Activated CD8-positive, alpha-beta memory T cell treated with anti-CD3 and anti-CD28 coated beads for 24 hours (primary cell): ENCODE measurements around the gene CDH22.

ENCODE experiments used
- DNase-seq: peaks from one replicate; pipeline ENCODE4 v3.0.0-alpha.2; 2020

Gene CDH22, protein sequence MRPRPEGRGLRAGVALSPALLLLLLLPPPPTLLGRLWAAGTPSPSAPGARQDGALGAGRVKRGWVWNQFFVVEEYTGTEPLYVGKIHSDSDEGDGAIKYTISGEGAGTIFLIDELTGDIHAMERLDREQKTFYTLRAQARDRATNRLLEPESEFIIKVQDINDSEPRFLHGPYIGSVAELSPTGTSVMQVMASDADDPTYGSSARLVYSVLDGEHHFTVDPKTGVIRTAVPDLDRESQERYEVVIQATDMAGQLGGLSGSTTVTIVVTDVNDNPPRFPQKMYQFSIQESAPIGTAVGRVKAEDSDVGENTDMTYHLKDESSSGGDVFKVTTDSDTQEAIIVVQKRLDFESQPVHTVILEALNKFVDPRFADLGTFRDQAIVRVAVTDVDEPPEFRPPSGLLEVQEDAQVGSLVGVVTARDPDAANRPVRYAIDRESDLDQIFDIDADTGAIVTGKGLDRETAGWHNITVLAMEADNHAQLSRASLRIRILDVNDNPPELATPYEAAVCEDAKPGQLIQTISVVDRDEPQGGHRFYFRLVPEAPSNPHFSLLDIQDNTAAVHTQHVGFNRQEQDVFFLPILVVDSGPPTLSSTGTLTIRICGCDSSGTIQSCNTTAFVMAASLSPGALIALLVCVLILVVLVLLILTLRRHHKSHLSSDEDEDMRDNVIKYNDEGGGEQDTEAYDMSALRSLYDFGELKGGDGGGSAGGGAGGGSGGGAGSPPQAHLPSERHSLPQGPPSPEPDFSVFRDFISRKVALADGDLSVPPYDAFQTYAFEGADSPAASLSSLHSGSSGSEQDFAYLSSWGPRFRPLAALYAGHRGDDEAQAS

DNA sequence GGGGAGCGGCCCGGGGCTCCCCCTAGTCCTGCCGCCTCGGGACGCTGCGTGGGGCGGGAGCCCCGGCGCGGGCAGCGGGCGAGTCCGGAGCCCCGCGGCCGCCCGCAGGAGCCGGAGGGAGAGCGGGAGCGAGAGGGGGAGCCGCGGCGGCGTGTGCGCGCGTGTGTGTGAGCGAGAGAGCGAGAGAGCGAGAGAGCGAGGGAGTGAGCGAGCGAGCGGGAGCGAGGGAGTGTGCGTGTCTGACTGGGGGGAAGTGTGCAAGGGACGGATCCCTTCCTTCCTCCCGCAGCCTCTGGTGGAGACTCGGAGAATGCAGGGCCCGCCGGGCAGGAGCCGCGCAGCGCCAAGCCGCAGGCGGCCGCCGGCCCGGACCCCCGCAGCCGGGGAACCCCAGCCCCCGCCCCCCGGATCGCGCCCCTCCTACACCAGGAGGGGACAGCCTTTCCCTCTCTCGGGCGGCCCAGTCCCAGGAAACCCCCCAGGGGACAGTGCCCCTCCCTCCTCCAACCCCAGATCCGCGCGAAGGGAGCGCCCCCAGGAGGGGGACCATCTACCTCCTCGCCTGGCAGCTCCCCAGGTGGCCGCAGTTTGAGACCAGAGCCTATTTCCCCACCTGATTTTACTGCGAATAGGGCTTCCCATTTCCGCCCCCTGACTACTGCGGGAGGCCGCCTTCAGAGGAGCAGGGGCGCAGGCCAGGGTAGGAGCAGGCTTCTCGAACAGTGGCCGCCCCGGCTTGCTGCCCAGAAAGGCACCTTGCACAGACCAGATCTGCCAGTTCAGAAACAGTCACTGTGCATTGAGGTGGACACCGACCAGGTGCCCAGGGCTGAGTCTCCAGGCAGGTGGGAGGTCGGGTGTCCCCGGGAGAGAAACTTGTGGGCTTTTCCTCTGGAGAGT, at the start of gene CDH22:
Gene CDH22 (minus strand): TSS at position 241 of the 900 bp plus-strand sequence. CDS start 57,204 bp downstream, outside the sequence.
- DNase-seq, result peak; percentile 67

DNA sequence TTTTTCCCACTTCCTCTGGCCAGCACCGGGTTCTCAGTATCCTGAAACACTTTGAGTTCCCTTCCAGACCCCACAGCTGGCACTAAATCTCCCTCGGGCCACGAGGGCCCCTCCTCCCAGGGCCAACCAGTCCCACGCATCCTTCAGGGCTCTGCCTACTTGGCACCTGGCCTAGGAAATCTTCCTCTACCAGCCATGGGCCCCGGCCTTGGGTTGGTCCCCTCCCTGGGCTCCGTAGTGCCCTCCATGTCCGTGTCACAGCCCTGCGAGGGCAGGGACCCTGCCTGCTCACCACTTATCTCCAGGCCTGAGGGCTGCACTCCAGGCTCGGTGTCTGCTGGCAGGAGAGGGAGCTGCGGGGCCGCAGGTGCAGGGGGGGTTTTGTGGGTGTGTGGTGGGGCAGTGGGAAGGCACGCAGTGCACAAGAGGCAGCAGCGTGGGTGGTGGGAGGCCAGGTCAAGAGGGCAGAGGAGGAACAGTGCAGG, 48.8 kb upstream of the CDH22 start:
- no peak for DNase-seq

- no peak for DNase-seq
Observed at GRCh38 chr20:46356195-46357029, 48.1 kb upstream of the CDH22 start.

DNA sequence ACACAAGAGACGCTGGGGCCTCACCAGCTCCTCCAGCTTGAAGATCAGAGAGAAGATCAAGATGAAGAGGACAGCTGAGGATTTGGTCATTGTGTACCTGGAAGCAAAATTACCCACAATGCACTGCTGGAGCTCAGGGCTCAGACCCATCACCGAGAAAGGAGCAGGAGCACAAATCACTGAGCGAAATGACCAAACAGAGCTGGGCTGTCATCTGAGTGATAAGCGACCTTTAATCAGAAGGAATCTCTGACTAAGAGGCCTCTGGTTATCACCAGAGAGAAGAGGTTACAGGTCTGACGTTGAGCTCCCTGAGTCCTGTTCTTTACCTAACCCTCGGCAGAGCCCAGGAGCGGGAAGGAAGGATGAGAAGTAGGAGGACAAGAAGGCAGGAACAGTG, 47.5 kb upstream of the CDH22 start:
- no peak for DNase-seq

GRCh38 chr20:46354920-46355654, 46.8 kb upstream of the CDH22 start:
- no peak for DNase-seq

- no peak for DNase-seq
Observed at GRCh38 chr20:46354207-46354555, 45.9 kb upstream of the CDH22 start.

DNA sequence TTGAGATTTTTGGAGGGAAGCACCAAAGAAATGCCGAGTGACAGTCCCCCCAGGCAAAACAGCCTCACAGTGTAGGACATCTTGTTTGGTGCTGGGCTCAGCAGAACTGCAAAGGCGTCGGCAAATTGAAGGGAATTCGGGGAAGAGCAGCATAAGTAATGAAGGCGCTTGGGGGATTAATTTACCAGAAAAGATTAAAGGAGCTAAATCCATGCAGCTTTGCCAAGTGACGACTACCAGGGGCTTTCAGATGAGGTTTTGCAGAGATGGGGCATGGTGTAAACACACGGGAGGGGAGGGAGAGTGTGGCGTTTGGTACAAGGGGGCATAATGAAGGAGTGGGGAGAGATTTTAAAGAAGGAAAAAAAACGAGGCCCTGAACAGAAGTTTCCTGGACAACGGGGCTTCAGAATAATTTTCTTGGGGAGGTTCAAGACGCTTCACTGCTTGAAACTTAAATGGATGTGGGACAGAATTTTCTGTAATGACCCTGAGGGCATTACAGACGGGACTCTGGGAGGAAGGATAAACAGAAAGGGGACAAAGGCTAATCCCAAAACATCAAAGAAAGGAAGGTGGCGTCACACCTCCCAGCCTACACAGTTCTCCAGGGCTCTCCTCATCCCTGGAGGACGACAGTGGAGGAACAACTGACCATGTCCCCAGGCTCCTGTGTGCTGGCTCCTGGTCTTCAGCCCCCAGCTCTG, 45.4 kb upstream of the CDH22 start:
- DNase-seq, result no peak

GRCh38 chr20:46352370-46352938, 44.2 kb upstream of the CDH22 start:
- DNase-seq, result no peak

DNA sequence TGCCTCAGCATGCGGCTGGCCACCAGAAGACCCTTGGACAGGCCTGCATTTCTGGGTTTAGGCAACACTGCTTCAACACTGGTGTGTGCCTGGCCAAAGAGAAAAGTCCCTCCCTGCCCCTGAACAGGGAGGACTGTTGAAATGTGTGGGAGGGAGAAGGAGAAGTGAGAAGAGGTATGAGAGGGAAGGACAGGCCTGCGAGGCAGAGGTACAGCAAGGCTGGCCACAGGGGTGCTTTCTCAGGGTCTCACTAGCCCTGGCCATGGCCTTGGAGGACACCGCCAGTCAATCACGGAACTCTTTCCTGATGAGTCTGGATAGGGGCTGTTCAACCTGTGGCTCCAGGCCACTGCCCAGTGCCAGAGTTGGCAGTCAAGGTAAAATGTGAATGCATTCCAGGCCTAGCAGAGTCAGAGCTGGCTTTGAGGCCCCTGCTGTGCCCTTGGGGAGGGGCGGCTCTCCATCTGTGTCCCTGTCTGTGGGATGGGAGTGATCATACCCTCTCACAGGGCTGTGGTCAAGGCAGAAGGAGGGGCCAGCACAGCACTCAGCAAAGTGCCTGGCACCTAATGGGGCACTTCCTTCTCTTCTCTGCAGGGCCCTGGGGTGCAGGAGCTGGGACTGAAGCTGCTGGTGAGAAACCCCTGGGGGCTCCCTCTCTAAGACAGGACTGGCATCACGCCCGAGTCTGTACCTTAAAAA, 43.2 kb upstream of the CDH22 start:
- no peak for DNase-seq

- no peak for DNase-seq
Observed at GRCh38 chr20:46350986-46351267, 42.6 kb upstream of the CDH22 start.

DNA sequence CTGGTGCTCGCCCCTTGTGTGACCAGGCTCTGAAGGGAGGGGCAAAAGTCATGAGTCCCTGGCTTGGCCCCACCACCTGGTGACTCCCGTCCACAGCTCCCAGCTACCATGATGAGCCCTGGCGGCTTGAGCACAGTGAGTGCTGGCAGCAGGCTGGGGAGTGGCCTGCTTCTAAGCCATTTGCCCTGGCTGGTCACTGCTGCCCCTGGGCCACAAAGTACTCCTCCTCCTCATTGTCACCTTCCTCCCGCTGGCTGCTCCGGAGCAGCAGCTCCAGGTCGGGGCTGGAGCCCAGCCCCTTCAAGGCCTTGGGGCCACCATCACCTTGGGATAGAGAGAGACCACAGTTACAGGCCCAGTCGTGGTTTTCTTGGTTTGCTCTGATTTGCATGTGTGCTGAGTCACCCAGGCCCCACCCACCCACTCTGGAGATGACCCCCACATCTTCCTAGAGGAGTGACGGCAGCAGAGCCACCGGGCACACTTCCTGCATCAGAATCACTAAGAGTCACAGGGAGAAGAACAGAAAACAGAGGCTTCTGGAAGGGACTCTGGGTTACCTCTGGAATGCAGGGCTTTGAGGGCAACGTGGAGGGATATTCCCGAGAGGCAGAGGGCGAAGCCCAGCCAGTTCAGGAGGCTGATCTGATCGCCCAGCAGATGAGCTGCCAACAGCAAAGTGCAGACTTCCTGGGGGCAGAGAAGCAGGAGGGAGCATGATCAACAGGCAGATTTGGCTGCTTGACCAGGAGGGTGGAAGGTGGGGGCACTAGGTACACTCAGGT, 42.1 kb upstream of the CDH22 start:
- no peak for DNase-seq

GRCh38 chr20:46349742-46350056, 41.4 kb upstream of the CDH22 start:
- no peak for DNase-seq

- peak; percentile 78 for DNase-seq
Observed at GRCh38 chr20:46349035-46349741, 40.9 kb upstream of the CDH22 start.

GRCh38 chr20:46347841-46348803, 39.8 kb upstream of the CDH22 start:
- no peak for DNase-seq

GRCh38 chr20:46346770-46347169, 38.5 kb upstream of the CDH22 start:
- DNase-seq, result no peak

DNA sequence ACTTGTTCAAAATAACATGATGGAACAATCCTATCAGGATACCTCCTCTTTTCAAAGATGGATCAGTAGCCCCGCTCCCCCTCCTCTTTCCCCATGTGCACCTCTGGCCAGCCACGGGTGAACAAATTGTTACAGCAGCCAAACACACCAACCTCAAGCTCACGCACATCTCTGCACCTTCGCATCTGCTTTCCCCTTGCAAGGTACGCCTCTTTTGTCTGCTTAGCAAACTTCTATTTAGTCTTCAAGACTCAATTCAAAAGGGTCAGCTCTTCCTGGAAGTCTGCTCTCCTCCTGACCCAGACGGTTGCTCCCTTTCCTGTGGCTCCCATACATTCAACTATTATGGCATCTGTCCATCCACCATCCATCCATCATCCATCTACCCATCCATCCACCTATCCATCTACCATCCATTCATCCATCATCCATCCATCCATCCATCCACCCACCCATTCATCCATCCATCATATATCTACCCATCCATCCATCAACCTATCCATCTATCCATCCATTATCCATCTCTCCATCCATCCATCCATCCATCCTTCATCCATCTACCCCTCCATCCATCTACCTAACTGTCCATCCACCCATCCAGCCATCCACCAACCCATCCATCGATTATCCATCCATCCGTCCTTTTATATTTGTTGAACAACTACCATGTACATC, 36.3 kb upstream of the CDH22 start:
- no peak for DNase-seq

- DNase-seq, result no peak
Observed at GRCh38 chr20:46343975-46344357, 35.7 kb upstream of the CDH22 start.
